Activated CD4-positive, alpha-beta T cell treated with anti-CD3 and anti-CD28 coated beads, Interleukin-2, amount 50 U/mL, for 16 hours (primary cell): ENCODE measurements around the gene CCDC175.
A peak's percentile ranks its signal among the peaks of the same experiment; 100 is the strongest.

Experiments
- DNase-seq: peaks from one replicate; pipeline ENCODE4 v3.0.0-alpha.2; 2020

The CCDC175 gene

GRCh38 chr14:59481407-59481806, 95.2 kb downstream of the CCDC175 start:
- DNase-seq, result no peak

DNA sequence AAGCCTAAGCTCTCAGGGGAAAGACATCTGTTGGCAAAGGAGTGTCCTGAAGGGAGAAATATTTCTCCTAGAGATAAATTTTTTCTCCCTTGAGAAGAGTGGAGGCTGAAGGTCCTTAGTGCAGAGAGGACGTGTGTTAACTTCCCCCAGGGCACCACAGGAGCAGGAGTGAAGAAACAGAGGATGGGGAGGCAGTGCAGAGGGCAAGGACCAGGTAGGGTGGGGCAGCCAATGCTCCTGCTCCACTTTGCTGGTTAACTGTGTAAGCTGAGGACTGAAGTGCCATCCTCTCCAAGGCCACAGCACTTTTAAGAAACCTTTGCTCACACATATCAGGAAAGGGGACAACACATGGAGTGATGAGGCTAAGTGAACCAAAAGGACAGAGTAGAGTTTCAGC, 96.4 kb downstream of the CCDC175 start:
- DNase-seq, result no peak

DNA sequence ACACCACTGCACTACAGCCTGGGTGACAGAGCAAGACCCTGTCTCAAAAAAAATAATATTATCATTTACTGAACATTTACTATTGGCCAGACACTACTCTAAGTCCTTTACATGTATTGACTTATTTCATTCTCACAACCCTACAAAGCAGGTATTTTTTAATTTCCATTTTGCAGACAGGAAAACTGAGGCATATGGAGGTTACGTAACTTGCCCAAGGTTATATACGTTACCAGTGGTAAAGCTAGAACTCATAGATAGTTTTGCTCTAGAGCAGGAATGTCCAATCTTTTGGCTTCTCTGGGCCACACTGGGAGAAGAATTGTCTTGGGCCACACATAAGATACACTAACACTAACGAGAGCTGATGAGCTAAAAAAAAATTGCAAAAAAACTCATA, 98.1 kb downstream of the CCDC175 start:
- DNase-seq, result no peak

DNA sequence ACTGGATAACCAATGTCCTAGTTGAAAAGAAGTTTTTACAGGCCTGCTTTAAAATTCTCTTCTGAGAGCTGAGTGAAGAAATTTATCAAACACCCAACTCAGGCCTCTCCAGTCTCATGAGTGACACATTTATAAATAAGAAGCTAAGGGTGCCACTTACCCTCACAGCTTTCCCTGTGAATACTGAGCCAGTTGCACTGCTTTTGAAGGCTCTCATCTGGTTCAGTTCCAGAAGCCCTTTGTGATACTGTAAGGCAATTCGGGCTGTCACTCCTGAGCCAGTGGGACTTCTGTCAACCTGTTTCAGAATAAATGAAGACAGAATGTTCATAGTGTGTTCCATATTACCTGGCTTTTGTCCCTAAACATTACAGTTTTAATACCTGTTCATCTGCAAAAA, 100.9 kb downstream of the CCDC175 start:
- DNase-seq, result no peak

DNA sequence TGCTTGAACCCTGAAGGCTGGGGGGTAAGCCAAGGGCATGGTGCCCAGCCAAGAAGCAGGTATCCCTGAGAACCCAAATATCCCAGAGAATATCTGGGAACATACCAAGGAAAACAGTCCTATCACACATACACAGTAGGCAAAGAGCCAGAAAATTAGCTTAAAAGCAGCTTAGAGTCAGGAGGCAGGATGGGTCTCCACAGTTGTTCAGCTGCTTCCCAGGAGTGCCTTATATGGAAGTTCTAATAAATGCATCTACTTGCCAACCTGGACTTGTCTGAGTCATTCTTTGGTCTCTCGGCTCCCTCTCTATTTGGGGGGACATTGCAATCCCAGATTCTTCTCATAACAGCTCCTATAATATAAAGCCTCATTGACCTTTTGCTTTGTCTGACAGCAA, 102.4 kb downstream of the CCDC175 start:
- no peak for DNase-seq

DNA sequence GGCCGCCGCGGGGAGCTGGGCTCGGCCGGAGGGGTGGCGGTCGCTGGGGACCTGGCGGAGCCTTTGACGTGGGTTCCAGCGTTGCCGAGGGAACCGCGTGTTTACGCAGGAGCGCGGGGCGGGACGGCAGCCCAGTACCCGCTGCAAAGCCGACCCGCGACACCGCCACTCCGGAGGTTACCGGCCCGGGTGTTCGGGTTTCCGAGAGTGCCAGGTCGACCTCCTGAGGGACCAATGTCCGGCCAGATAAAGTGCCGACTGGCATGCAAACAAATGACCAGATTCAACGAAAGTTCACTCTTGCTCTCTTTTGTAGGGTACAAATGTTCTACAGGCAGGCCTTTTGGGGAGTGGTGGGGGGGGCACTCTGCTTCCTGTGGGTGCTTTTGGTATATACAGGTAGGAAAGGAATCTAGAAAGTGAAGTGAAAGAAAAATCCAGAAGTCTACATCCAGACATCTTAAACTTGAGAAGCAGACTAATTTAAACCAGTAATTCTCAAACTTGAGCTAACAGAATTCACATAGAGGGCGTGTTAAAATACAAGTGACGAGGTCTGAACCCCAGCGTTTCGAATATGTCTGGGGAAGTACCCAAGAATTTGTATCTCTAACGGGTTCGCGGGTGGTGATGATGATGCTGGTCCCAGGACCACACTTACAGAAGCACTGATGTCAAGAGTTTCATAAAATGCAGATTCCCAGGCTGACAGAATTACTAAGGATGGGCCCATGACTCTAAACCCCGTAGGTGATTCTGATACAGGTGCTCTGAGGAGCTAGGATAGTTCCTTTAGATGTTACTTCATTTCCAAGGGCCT, 111.1 kb downstream of the CCDC175 start, which contains the start of gene GPR135:
Gene GPR135, minus strand, starts transcription at position 65 of the 820 bp plus-strand sequence. CDS start 154 bp downstream, outside the sequence.
- peak; percentile 25 for DNase-seq

DNA sequence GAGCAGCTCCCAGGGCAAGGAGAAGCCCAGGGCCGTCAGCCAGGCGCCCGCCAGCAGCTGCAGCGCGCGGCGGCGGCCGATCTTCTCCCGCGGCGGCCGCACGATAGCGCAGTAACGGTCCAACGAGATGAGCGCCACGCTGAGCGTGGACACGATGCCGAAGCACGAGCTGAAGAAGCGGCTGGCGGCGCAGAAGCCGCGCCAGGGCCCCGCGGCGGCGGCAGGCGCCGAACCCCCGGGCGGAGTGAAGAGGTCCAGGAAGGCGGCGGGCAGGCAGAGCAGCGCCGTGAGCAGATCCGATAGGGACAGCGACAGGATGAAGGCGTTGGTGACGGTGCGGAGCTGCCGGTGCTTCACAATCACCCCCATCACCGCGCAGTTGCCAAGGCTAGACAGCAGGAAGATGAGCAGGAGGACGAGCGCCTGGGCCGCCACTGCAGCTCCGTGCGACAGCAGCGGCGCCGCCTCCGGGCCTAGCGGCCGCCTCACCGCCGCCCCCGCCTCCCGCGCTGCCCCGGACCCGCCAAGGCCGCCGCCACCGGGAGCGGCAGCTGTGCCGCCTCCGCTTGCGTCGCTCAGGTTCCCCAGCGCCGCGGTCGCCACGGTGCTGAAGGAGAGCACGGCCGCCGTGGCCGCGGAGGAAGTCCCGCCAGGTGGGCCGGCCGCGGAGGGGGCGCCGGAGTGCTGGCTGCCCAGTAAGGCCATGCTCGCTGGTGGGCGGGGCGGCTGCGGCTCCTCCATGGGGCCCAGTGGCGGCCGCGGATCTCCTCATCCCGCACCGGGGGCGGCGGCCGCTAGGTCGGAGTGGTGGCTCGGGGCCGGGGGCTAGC, 111.9 kb downstream of the CCDC175 start:
- peak; percentile 39 for DNase-seq

DNA sequence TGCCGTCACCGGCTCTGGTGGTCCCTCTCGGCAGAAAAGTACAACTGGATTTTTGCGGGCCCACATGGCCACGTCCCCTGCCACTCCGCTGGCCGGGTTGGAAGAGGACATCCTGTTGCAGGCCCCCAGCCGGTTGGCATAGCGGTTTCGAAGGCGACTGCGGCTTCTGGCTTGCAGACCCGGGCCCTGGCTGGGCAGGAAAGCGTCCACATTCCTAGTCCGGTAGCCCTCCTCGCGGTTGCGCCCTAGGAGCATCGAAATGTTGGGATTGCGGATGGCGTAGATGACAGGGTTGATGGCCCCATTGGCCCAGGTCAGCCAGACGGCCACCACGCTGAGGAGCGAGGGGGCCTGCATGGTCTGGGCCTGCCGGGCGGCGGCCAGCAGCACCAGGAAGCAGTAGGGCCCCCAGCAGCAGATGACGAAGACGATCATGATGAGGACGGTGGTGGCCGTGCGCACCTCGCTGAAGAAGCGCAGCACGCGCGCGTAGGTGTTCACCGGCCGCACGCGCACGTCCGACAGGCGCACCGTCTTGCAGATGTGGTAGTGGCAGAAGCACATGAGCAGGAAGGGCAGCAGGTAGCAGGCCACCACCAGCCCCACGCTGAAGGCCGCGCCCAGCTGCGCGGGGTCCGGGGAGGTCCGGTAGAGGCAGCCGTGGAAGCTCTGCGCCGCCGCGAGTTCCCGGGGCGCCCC, 112.7 kb downstream of the CCDC175 start:
- DNase-seq, result peak; percentile 35

DNA sequence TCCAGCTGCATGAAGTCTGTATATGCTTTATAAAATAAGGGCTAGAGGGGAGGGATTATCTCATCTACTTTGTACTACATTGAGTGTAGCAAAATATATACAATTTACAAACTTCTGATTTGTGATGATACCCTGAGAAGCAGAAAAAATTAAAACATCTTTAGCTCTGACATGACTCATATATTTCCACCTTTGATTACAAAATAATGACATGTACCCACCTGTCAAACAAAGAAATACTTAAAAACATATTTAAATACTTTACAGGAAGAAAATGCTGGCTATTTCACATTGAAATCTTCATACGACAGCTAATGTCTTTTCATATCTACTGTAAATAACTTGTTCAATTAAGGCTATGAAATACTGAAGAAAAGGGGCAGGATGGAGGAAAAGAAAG, 114.7 kb downstream of the CCDC175 start:
- DNase-seq, result no peak

- DNase-seq, result no peak
These were observed 116.2 kb downstream of the CCDC175 start for GRCh38 chr14:59460378-59460777.

- no peak for DNase-seq
These were observed 118.1 kb downstream of the CCDC175 start for GRCh38 chr14:59458486-59458885.

GRCh38 chr14:59455411-59455810, 121.2 kb downstream of the CCDC175 start:
- DNase-seq, result no peak
